GM20000 (cell line): Measurements from ENCODE around the gene DCST1.

ENCODE experiments used
- DNase-seq: peaks from one replicate; pipeline ENCODE4 v3.0.0; 2012; ENCODE audit warnings: low spot score
- CTCF ChIP-seq: IDR thresholded peaks from 2 replicates; pipeline ENCODE4 v1.5.1; 2012; ENCODE audit warnings: mild to moderate bottlenecking, control low read depth; ENCODE audit errors: extremely low read depth, missing control alignments

DCST1 gene

GRCh38 chr1:155069551-155070157 is 36.0 kb downstream of the DCST1 start:
- no peak for DNase-seq
- no peak for TF ChIP-seq CTCF

GRCh38 chr1:155070158-155070621 is 36.6 kb downstream of the DCST1 start:
- TF ChIP-seq CTCF = no peak
- no peak for DNase-seq

DNA sequence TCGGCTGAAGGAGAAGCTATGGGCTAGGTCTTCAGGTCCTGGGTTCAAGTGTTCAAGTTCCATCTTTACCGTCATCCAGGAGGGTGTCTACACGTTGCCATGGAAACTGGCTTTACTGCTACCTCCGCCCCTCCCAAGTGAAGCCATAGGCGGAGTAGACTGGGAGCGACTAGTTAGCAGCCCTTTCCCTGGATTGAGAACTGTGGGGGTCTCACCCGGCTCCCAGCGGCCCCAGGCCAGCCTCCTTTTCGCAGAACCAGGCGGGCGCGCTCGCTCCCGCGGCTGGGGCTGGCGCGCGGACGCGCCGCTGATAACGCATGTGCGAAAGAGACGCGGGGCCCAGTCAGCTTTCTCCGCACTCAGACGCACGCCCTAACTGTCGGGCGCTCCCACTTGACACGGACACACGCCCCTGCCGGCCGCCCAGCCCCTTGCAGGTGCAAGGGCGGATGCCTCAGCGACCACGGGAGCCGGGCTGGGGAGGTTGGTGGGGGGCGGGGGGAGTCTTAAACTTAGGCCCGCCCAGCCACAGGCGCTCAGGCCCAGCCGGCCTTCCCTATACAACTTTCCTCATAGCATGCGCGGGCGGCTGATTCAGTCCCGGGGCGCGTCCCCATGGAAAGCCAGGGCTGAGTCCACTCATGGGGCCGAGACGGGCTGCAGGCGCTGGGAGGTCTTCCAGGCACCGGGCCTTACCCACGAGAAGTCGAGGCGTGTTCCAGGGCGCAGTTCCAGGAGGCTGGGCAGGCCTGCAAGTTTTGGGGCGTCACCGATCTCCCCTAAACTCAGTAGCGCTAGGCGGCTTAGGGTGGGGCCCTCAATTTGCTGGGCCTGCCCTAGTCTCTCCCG is 37.3 kb downstream of the DCST1 start:
- peak; percentile 87 for DNase-seq
- TF ChIP-seq CTCF = peak; percentile 30

GRCh38 chr1:155071701-155072100 is 38.1 kb downstream of the DCST1 start:
- no peak for DNase-seq
- TF ChIP-seq CTCF = no peak

- no peak for TF ChIP-seq CTCF
- DNase-seq = no peak
Observed at GRCh38 chr1:155072531-155073289, 39.1 kb downstream of the DCST1 start.

DNA sequence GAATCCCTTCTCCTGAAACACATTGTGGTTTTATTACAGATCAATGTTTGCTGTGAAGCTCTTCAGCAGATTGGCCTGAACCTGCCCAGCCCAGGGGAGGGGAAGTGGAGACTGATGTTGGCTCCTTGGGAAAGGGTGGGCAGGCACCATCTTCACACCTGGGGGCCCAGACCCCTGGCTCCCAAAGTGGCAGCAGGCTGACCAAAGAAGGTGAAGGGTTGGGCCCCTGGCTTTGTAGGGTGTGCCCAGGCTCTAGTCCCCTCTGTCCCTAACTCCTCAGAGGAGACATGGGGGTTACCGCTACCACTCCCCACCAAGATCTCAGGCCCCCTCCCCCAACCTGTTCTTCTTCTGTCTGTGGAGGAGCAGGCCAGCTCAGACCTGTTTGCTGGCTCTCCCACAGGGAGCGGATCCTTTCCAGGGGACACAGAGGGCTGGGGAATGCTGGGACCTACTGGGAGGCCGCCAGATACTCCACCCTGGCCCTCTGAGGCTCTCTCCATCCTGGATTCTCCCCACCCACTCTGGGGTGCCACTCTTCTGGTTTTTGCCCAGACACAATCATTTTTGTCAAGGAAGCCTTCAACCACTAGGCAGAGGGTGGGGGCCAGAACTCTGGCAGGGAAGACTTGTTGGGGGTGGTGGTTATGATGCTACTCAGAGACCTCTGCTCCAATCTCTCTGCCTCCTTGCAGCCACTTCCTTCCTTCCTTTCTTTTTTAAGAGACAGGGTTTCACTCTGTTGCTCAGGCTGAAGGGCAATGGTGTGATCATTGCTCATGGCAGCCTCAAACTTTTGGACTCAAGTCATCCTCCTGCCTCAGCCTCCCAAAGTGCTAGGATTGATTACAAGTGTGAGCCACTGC is 40.0 kb downstream of the DCST1 start:
- DNase-seq = no peak
- no peak for TF ChIP-seq CTCF
